GM19372 (cell line): ENCODE measurements around the gene HES7.
"Not testable (repeated sequence)": the region's sequence is repeated elsewhere in the genome, so short reads cannot be mapped to it uniquely, and the experiment has no call there.

ENCODE experiments used
- ATAC-seq: cut with Tn5 transposase; IDR thresholded peaks from one replicate; pipeline ENCODE4 v1.9.1; 2021; ENCODE audit warnings: mild to moderate bottlenecking, low read depth, moderate library complexity; ENCODE audit not compliant: unreplicated experiment

The HES7 gene

GRCh38 chr17:8105957-8106398, 17.9 kb downstream of the HES7 start:
- ATAC-seq: no peak

DNA sequence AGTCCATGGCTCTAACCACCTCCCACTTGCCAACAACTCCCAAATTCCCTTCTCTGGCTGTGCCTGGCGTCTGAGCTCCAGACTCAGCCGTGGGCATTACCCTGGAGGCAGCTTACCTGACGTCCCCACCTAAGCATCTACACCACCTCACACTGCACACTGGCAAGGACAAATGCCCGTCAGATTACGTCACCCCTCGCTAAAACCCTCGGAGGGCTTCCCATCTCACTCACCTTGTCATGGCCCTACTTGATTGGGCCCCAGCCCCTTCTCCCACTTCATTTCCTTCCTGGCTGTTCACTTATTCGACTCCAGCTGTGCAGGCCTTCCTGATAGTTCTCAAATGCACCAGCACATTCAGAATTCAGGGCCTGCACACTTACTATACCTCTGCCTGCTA, 19.0 kb downstream of the HES7 start:
- no peak for ATAC-seq

- ATAC-seq: no peak
These were observed 20.4 kb downstream of the HES7 start for GRCh38 chr17:8103549-8103948.

DNA sequence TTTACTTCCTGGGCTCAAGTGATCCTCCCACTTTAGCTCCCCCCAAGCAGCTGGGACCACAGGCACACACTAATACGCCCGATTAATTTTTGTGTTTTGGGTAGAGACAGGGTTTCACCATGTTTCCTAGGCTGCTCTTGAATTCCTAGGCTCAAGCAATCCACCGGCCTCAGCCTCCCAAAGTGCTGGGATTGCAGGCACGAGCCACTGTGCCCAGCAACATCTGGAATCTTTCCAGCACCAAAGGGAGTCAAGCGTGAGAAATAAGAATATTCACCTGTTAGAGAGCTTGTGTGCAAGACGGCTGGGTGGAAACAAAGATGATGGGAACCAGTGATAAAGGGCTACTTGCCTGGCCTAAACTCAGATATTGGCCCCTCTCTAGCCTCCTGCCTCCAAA, 22.2 kb downstream of the HES7 start:
- ATAC-seq: no peak

GRCh38 chr17:8100763-8101162, 23.1 kb downstream of the HES7 start:
- ATAC-seq: no peak

GRCh38 chr17:8100111-8100510, 23.8 kb downstream of the HES7 start:
- no peak for ATAC-seq

- ATAC-seq: no peak
These were observed 27.4 kb downstream of the HES7 start for GRCh38 chr17:8096541-8096940.

DNA sequence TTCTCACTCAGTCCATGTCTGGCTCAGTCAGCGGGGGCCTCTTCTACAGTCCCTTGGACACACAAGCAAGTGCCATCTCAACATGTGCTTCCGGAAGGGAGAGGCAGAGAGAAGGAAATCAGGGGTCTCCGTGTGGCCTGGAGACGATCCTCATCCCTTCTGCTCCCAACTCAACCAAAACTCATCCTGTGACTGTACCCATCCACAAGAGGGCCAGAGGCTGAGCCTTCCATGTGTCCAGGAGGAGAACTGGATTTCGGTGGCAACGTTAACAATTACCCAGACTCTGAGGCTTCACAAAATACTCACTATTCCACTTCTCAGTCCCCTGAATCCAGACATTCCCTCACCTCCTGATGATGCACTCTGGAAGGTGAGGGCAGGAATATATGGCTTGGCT, 28.5 kb downstream of the HES7 start:
- ATAC-seq: no peak

DNA sequence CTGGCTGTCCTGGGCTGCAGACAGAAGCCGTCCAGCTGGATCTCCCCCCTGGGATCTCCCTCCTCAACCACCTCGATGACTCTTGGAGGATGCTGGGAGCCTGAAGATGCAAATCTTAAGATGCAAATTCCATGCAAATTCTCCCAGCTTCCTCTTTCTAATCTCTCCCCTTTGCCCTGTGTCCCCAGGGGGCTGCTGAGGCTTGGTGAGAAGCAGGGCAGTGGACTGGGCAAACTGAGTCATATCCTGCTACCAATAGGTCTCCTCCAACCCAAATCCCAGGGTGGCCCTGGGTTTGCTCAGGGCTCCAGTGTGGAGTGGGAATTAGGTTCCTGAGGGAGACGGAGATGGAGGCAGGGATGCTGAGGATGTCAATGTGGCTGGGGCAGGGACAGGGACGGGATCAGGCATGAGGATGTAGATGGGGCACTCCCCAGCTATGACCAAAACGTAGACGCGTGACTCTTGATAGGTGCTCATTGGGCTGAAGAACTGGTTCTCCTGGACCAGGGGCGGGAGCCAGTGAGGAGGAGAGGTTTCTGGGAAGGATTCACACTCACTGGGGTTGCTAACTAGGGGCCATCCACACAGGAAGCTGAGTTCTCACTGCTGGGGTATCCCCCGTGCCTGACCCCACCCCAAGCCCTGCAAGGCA, 32.7 kb downstream of the HES7 start:
- ATAC-seq: no peak

GRCh38 chr17:8089728-8090127, 34.2 kb downstream of the HES7 start:
- no peak for ATAC-seq

- no peak for ATAC-seq
These were observed 36.0 kb downstream of the HES7 start for GRCh38 chr17:8087952-8088230.

DNA sequence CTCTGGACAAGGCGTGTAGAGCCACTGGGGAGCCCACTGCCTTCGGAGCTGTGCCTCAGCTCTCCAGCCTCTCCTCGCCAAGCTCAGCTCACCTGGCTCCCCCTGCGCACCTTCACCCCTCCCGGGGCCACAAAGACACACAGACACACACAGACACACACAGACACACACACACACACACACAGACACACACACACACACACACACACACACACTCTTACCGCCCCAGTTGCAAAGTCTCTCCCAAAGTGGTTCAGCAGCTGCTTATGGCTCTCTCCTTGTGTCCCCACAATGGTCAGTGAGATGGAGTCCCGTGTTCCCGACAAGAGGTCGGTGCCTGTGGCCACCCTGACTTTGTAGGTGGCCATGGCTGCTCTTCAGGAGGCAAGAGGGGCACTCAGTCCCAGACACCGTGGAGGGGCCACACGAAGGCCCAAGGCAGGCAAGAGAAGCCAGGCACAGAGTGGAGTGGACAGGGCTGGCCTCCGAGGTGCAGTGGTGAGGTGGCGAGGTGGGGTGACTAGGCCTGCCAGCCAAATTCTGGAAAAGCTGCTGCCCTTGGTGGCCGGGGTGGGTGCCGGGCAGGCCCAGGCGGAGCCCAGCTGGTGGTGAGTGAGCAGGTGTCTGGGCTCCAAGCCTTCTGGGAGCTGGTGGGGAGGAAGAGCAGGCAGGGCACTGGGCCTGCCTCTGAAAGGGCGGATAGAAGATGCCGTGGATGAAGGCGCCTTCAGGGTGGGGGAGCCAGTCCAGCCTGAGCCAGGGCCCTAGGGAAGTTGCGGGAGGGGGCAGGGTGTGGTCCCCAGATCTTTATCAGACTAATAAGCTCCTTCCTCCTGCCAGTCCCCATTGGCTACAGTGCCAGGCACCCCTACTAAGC, 36.6 kb downstream of the HES7 start, which contains the start of gene ALOX12B:
ALOX12B (minus strand) TSS at position 642 of the 877 bp plus-strand sequence; CDS start at position 368, 274 bp downstream.
- ATAC-seq: no peak

GRCh38 chr17:8084250-8084649, 39.7 kb downstream of the HES7 start:
- no peak for ATAC-seq

GRCh38 chr17:8082292-8082691, 41.6 kb downstream of the HES7 start:
- ATAC-seq: no peak

DNA sequence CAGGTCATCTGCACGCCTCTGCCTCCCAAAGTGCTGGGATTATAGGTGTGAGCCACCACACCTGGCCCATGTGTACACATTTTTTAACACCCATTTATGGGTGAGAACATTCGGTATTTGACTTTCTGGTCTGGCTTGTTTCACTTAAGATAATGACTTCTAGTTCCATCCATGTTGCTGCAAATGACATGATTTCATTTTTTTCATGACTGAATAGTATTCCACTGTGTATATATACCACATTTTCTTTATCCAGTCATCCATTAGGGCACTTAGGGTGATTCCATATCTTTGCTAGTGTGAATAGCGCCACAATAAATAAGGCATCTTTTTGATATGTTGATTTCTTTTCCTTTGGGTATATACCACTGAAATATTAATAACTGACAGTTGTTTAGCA, 42.0 kb downstream of the HES7 start:
- ATAC-seq: no peak

DNA sequence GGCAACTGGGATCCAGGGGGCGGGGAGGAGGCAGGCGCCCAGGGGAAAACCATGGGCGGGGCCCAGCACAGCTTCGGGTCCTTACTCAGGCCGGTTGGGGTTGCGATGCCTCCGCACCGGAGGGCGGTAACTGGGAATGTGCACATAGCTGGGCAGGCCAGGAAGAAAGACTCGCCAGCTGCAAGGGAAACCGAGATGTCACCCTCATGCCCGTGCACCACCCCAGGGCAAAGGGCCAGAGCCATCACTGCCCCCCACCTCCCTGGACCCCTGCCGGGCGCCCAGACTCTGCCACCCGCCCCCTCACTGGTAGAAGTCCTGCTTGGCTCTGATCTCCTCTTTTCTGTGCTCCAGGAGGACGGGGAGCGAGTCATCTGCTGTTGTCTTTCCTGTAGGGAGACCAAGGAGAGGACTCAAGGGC, 43.1 kb downstream of the HES7 start:
- ATAC-seq: no peak

DNA sequence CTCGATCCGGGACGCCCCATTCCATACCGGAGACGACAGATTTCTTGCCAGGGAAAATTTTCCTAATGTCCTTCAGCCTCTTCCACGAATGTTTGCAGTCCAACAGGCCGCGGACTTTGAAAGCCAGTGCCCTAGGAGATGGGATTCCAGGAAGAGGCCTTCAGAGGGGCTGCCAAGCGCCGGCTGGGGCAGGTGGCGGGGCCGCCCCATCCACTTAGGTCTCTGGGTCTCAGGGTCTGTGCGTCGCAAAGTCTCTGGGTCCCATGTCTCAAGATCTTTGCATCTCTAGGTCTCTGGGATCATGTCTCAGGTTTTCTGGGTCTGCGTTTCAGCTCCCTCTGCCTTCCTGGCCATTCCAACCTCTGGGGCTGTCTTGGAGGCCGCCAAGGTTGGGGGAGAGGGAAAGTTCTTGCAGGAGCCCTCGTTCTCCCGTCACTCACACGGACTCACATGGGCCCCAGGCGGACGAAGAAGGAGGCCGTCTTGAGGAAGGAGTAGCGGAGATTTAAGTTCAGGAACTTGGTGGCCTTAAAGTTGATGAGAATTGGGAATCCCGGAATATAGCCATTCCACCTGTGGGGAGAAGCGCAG, 43.6 kb downstream of the HES7 start:
- ATAC-seq: no peak

DNA sequence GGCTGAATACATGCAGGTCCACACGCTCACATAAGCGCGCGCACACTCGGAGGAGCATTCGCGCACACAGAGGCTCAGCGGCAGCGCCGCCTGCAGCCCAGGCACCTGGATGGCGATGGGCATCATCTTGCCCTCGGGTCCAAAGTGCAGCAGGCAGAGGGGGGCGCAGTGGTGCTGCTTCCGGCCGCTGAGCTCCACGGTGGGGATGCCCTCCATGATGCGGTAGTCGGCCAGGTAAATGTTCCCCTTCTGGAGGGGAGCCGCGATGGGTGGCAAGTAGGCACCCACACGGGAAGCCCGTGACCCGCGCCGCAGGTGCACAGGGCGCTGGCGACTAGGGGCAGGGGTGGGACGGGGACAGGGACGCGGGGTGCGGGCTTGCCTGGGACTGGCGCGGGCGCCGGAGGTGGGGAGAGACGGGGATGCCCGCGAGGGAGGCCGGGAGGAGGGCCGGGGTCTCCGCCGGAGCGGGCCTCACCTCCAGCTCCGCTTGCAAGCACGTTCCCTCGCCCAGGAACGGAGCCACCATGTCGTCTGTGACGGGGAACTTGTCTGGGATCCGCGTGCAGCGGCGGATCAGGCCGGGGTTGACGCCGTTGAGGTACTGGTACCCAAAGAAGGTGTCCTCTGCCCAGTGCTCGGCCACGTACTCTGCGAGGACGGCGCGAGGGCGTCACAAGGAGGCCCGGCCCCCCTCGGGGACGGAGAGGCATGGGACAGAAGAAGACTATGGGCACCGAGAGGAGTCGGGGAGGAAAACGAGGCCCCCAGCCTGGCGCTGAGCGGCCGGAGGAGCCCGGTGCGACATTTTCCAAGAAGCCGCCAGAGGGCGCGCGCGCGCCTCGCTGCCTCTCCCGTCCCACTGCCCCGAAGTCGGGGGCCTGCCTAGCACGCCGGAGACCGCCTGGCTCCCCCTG, 44.4 kb downstream of the HES7 start:
- ATAC-seq: no peak

- not testable (repeated sequence) for ATAC-seq
These were observed 46.0 kb downstream of the HES7 start for GRCh38 chr17:8077939-8078338.

- ATAC-seq: no peak
These were observed 47.2 kb downstream of the HES7 start for GRCh38 chr17:8076502-8077266.
